GM21529 (cell line): ENCODE data around the gene UTF1.
"Not testable (repeated sequence)": the region's sequence is repeated elsewhere in the genome, so short reads cannot be mapped to it uniquely, and the experiment has no call there.

Source experiments
- ATAC-seq: cut with Tn5 transposase; IDR thresholded peaks from one replicate; pipeline ENCODE4 v1.9.1; 2021; ENCODE audit not compliant: unreplicated experiment

UTF1 gene

GRCh38 chr10:133260895-133261725 lies 31.1 kb downstream of the UTF1 start:
- peak; percentile 57 for ATAC-seq

DNA sequence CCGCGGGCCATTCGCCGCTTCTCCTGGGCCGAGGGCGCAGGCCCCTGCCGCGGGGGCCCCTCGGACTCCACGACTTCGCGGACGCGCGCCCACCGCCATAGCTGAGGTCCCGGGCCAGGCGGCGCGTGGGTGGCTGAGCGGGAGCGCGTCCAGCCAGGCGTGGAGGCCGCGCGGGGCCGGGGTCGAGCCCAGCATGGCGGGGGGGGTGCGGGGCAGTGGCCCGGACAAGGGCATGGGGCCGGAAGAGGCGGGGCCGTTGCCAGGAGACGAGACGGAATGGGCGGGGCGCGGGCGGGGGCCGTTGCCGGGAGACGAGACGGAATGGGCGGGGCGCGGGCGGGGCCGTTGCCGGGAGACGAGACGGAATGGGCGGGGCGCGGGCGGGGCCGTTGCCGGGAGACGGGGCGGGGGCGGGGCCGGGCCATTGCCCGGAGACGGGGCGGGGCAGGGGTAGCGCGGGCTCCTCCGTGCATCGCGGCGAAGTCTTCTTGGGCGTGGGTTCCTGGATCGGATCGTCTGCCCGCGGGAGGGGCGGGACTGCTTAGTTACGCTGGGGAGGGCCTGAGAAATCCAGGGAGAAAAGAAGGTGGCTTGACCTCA lies 31.8 kb downstream of the UTF1 start:
- peak; percentile 60 for ATAC-seq

DNA sequence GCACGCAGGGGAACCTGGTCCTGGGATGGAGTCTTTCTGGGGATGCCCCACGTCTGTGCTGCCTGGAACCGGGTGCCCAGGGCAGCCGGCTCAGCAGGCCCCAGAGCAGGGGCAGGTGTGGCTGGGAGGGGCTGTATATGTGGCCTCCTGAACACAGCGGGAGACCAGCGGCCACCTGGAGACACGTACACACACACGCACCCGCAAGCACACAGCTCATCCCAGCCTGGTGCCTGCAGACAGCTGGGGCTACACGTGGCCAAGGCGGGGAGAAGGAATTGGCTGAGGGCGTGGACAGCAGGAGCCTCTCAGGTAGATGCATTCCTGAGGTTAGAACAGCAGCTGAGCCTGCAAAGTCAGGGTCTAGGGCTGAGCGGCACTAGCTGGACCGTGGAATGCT lies 32.7 kb downstream of the UTF1 start:
- ATAC-seq, result no peak

DNA sequence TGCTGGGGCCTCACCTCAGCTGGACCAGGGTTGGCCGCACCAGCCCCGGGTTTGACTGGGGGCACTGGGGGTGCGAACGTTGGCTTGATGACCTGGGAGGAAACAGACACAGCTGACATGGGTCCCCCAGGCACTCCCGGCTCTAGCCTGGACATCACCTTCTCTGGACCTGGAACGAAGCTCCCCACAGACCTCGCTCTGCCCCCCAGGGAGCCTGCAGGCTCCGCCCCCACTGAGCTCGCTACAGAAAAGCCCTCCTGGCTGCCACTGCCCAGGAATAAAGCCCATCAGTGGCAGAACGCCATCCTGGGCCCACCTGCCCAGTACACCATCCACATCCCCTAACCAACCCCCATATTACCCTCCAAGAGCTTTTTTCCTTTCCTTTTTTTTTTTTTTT lies 33.7 kb downstream of the UTF1 start:
- no peak for ATAC-seq

GRCh38 chr10:133264461-133264860 lies 34.4 kb downstream of the UTF1 start:
- ATAC-seq, result no peak

- ATAC-seq, result not testable (repeated sequence)
Measured at GRCh38 chr10:133265052-133265451, 35.0 kb downstream of the UTF1 start.

GRCh38 chr10:133266056-133266795 lies 36.2 kb downstream of the UTF1 start:
- no peak for ATAC-seq

DNA sequence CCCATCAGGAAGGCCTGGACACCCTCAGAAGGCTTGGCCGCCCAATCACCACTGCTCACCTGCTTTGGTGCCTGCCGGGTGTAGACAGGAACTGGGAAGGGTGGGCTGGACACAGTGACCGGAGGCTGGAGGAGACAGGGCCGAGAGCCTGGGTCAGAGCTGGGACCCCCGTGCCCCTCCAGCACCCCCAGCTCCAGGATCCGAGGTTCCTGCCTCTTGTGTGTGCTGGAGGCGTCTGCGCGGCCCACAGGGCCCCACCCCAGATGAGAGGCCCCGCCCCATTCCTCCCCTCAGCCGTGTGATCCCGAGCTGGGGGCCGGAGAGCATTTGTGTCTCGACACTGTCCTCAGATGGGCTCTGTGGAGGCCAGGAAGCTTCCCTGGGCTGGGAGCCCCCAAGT lies 37.3 kb downstream of the UTF1 start:
- no peak for ATAC-seq

DNA sequence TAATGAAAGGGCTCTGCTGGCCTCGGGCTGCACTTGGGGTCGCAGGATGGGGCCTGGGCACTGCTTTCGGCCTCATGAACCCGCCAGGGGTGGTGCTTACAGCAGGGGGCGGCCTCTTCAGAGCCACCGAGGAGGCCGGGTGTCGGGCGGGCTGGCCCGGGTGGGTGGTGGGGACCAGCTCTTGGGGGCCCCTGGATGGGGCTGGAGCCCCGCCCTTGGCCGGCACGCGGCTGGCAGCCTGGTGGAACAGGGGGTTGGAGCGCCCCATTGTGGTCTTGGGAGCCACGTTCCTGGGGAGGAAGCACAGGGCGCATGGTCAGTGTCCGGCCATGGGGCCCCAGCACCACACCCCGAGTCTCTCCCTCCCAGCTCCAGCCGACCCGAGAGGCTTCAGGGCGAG lies 37.8 kb downstream of the UTF1 start:
- no peak for ATAC-seq

GRCh38 chr10:133268532-133268931 lies 38.5 kb downstream of the UTF1 start:
- no peak for ATAC-seq

DNA sequence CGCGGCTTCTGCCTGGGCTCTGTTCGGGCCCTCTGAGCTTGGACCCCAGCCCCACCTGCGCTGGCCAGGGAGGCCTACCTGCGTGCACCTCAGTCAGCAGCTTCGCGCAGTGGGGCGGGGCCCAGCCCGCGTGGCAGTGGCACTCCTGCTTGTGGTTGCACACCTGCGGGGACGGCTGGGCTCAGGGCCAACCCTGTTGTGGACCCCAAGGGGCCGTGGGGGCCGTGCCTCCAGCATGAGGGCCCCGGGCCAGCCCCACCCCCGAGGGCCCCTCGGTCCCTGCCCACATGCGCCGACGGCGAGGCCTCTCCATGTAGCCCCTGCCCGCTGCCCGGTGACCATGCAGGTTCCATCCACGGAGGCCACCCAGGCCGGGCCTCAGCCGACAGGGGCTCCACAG lies 39.4 kb downstream of the UTF1 start:
- no peak for ATAC-seq

DNA sequence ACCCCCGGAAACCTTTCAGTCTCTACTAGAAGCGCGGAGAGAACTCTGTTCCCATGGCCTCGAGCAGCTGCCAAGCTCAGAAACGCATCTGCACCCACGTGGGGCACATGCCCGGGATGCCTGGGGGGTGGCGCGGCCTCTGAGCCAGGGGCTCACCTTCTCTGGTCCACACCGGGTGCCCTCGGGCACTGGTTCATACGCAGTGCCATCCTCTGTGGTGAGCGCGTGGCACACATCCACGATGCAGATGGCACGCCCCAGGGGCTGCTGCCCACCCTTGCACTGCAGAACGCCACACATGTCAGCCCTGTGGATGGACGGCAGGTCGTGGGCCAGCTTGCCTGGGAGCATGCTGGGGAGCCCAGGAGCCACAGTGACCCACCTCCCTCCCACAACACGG lies 40.2 kb downstream of the UTF1 start:
- no peak for ATAC-seq

GRCh38 chr10:133270773-133271297 lies 40.8 kb downstream of the UTF1 start:
- no peak for ATAC-seq

DNA sequence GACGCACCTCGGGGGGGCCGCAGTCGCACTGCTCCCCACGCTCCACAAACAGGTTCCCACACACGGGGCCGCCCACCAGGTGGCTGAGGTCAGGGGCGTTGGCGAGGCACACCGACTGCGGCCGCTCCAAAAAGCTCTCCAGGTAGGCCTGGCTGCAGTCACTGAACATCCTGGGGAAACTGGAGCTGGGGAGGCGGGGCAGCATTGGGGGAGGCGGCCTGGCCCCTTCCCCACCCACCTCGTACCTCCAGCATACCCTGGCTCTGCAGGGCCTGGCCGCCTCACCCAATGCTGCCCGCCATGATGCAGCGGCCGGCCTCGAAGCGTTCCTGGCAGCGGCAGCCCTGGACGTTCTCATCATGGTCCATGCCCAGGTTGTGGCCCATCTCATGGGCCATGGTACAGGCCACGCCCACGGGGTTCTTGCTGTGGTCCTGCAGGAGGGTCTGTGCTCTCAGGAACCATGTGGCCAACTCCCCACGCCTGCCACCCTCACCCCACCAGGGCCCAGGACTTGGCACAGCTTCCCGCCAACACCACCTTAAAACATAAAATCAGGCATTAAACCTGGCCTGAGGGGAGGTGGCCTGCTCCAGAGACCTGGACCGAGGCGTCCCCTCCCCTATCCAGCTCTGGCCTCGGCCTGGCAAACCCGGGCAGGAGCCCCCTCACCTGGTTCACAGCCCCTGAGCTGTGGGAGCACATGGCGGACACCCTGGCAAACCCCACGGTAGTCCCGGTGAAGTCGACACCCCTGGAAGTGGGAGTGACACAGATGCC lies 41.7 kb downstream of the UTF1 start:
- no peak for ATAC-seq

GRCh38 chr10:133272301-133272963 lies 42.4 kb downstream of the UTF1 start:
- ATAC-seq, result no peak

DNA sequence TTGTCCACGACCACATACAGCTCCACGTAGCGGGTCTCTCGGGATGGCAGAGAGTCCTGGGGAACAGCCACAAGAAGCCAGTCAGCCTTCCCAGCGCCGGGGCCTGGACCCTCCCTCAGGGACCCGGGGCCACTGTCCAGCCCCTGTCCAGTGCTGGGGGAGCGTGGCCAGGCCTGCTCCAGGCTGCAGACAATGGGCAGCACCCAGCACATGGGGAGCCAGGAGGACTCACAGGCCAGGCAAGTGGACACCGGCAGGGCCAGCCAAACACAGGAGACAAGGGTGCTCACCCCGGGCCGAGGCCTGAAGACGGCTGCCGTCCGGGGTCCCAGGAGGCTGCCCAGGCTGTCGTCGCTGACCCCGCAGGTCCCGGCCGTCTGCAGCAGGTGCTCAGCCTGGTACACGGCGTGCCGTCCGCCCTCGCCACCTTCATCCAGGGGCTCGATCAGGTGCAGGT lies 43.0 kb downstream of the UTF1 start:
- no peak for ATAC-seq

DNA sequence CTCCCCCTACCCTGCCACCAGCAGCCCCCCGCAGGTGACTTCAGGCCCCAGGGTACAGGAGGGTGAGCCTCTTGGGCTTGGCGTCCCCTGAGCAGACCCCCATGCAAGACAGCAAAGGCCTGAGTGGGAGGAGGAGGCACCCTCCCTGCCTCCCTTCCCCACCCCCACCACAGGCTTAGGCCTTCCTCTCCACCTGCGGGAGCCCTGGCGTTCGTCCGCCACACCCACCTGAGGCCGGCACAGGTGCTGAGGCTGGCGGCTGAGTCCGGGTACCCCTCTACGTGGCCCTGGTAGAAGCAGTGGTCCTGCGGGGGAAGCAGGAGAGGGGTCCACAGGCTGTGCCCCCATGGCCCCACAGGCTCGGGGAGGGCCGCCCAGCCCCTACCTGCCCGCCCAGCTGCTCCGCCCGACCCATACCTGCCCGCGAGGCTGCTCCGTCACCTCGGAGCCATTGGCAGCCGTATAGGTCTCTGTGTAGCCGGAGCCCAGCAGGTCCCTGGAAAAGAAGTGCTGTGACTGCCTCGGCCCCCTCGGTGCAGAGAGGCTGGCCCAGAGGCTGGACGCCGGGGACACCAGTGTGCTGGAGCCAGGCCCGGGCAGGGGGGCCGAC lies 43.6 kb downstream of the UTF1 start:
- ATAC-seq, result no peak

DNA sequence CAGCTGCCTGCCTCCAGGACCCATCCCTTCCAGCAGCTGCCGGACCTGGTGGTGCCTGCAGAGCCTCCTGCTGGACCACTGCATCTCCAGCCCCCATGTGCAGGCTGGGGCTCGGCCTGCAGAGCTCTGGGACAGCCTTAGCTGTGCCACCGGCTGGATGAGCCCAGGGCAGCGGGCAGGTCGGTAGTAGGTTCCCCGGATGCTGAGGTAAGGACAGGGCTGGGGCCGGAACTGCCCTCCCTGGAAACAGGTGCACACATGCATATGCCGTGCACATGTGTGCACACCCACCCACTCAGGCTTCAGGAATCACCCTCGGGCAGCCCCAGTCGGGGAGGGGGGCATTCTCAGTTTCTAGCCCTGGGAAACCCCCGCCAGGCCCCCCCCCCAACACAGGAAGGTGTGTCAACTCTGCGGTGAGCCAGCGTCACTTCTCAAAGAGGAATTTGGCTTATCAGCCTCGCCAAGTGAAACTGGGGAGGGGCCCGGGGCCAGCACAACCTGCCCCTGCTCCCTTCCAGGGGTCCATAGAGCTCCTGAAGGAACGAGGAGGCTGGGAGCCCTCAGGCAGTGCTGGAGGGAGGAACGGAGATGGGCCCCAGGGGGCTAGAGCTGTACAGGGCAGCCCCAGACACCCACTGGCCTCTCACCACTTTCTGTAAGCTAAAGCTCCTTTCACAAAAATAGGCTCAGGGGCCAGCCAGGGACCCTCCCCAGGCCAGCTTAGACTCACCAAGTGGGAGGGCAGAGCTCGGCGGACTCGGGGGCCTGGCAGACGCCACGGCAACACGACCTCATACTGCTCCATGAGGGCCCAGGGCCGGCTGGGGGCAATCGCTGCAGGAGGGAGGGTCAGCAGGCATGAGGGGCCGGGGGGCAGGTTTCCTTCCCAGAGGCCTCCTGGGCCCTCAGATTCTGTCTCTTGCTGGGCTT lies 45.0 kb downstream of the UTF1 start:
- peak; percentile 49 for ATAC-seq

GRCh38 chr10:133275684-133276092 lies 45.7 kb downstream of the UTF1 start:
- ATAC-seq, result peak; percentile 40
